ENCODE data around the gene ETS2. TPM values are rescaled to one million over a fixed set of nuclear protein-coding genes. Genes with fewer than 3 reads are reported as not detected.

Gene ETS2
- total and polyA plus RNA-seq, 12 donors: 15.1 to 66.8 (median 44.6) TPM

DNA sequence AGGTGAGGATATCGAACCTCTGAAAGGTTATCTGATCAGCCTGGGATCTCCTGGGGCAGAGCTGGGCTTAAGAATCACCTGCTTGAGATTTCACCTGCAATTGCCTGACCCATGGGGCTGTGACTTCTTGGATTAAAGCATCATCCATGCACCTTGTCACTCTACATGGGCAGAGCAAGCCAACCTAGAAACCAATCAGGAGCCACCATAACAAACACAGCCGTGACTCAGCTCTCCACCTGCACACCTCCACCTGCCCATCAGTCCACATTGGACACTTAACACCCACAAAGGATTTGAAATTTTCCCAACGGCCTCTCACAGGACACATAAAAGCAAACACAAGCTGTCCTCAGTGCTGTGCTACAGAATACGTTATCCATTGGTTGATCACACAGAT is 35.1 kb upstream of the ETS2 start:
- intact Hi-C loops (cut with DNase I): no loop called here
- no peak for DNase-seq
- Histone ChIP-seq H3K36me3 (replicated peaks in 1 of 2) (no peaks in the 10 kb centered on the region), H3K27me3 (no peaks in the 10 kb centered on the region), H3K27ac (no peak overlapping the region), H3K4me1 (replicated peaks in 1 of 2) (peaks cover 0 to 4% of the 10 kb centered on the region in 2 donors), H3K9me3 (replicated peaks in 1 of 3) (no peaks in the 10 kb centered on the region), H3K4me3 (no peak overlapping the region)
- no peak for TF ChIP-seq POLR2A (IDR thresholded peaks at IDR 0.05)
- TF ChIP-seq, protein P1, sequence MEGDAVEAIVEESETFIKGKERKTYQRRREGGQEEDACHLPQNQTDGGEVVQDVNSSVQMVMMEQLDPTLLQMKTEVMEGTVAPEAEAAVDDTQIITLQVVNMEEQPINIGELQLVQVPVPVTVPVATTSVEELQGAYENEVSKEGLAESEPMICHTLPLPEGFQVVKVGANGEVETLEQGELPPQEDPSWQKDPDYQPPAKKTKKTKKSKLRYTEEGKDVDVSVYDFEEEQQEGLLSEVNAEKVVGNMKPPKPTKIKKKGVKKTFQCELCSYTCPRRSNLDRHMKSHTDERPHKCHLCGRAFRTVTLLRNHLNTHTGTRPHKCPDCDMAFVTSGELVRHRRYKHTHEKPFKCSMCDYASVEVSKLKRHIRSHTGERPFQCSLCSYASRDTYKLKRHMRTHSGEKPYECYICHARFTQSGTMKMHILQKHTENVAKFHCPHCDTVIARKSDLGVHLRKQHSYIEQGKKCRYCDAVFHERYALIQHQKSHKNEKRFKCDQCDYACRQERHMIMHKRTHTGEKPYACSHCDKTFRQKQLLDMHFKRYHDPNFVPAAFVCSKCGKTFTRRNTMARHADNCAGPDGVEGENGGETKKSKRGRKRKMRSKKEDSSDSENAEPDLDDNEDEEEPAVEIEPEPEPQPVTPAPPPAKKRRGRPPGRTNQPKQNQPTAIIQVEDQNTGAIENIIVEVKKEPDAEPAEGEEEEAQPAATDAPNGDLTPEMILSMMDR (IDR thresholded peaks at IDR 0.05): no peak
- 69 to 79% (median 78%) methylated on average over 4 of the region's 4 CpGs for WGBS, 4 donors

DNA sequence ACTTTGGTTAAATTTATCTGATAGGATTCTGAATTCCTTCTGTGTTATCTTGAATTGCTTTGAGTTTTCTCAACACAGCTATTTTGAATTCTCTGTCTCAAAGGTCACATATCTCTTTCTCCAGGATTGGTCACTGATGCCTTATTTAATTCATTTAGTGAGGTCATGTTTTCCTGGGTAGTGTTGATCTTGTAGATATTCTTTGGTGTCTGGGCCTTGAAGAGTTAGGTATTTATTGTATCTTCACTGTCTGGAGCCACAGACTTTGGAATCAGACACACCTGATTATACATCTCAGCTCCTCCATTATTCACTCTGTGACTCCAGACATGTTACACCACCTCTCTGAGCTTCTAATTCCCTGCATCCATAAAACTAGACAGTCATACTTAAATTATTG is 34.2 kb upstream of the ETS2 start:
- intact Hi-C loops (cut with DNase I): no loop called here
- H3K4me3 ChIP-seq: no peak overlapping the region
- no peak for TF ChIP-seq POLR2A (IDR thresholded peaks at IDR 0.05)
- TF ChIP-seq, protein P1 (IDR thresholded peaks at IDR 0.05): no peak
- H3K27me3 ChIP-seq: no peaks in the 10 kb centered on the region
- peaks cover 0 to 4% of the 10 kb centered on the region in 2 donors for H3K4me1 ChIP-seq (replicated peaks in 1 of 2)
- no peak overlapping the region for H3K27ac ChIP-seq
- no peaks in the 10 kb centered on the region for H3K9me3 ChIP-seq (replicated peaks in 1 of 3)
- no peaks in the 10 kb centered on the region for H3K36me3 ChIP-seq (replicated peaks in 1 of 2)
- DNase-seq: no peak

DNA sequence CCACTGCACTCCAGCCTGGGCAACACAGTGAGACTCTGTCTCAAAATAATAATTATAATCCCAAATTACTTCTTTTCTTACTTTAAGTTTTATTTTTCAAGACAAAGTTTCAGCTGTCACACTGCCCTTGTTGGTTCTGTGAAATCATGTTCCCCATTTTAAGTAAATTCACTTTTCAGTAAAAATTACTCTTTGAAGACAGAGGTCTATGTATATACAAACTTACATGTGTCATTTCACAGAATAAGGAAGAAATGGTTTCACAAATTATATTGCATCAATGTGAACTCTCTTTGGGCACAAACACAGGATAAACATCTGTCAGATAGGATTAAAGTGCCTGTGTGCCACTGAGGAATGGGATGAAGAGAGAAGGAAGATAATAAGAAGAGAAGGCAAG is 33.1 kb upstream of the ETS2 start:
- H3K4me1 ChIP-seq (replicated peaks in 1 of 2): peaks cover 0 to 4% of the 10 kb centered on the region in 2 donors
- intact Hi-C loops (cut with DNase I): no loop called here
- H3K36me3 ChIP-seq (replicated peaks in 1 of 2): no peaks in the 10 kb centered on the region
- H3K27me3 ChIP-seq: no peaks in the 10 kb centered on the region
- no peak overlapping the region for H3K27ac ChIP-seq
- TF ChIP-seq POLR2A (IDR thresholded peaks at IDR 0.05): no peak
- TF ChIP-seq, protein P1 (IDR thresholded peaks at IDR 0.05): no peak
- DNase-seq: no peak
- no peaks in the 10 kb centered on the region for H3K9me3 ChIP-seq (replicated peaks in 1 of 3)
- H3K4me3 ChIP-seq: no peak overlapping the region

DNA sequence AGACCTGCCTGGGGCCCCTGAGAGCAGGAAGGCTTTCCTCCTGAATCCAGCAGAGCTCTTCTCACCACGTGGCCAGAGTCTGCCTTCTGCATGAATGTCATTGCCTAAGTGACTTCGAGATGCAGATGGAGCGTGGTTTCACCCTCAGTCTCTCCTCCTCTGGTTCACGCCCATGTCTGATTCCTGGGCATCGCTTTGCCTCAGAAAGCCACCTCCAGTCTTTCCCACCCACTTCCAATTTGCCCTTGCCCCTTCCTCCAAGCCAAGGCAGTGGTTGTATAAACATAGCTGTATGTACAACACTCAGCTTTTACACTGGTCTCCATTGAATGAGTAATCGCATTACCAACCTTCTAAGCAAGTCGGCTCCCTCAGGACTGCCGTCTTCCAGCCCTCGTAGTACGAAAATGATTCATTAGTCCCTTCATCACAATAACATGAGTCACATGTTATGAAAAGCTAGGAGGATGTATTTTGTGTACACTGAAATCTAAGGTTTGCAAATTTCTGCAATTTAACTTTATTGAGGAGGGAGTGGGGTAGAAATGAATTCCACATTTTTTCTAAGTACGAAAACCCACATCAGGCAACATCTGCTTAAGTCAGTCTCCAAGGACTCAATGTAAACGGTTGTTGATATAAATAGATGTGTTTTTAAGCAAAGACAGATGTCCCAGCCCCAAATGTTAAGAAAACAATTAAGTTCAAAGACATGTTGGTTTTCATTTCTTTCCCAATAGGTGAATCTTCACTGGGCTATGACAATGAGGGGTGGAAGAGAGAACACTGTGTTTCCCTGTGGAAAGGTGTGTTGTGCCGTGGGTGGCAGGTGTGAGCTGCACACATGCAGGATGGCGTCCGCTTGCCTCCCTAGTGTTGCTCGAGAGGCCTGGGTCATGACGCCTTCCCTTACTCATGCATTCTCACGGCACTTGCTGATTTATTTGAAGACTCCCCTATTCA is 32.3 kb upstream of the ETS2 start:
- no peak overlapping the region for H3K4me3 ChIP-seq
- intact Hi-C loops (cut with DNase I): no loop called here
- H3K4me1 ChIP-seq (replicated peaks in 1 of 2): peaks cover 0 to 4% of the 10 kb centered on the region in 2 donors
- TF ChIP-seq, protein P1 (IDR thresholded peaks at IDR 0.05): no peak
- no peak for TF ChIP-seq POLR2A (IDR thresholded peaks at IDR 0.05)
- H3K27me3 ChIP-seq: no peaks in the 10 kb centered on the region
- DNase-seq: peak in 2 of 7 donors; percentile 26 to 28
- H3K27ac ChIP-seq: peak overlapping the region in 1 of 5 donors; percentile 17
- no peaks in the 10 kb centered on the region for H3K9me3 ChIP-seq (replicated peaks in 1 of 3)
- WGBS, 4 donors: 59 to 64% (median 61%) methylated on average over 18 of the region's 18 CpGs
- no peaks in the 10 kb centered on the region for H3K36me3 ChIP-seq (replicated peaks in 1 of 2)
